Astrocyte (in vitro differentiated cells and primary cell): ENCODE results near the gene ATRNL1.

Experiments
- CTCF ChIP-seq: IDR thresholded peaks from 2 replicates; pipeline ENCODE4 v1.5.1; 2011; ENCODE audit warnings: low read depth, mild to moderate bottlenecking, inconsistent platforms, low read length, moderate library complexity; ENCODE audit not compliant: insufficient read depth
- EZH2 ChIP-seq: IDR thresholded peaks from 2 replicates; pipeline ENCODE4 v1.6.1; 2012; ENCODE audit warnings: mild to moderate bottlenecking, low read length, inconsistent platforms; ENCODE audit not compliant: insufficient read depth

- TF ChIP-seq CTCF (no peak), EZH2 (no peak)
Measured at GRCh38 chr10:115398026-115398425, 304.9 kb downstream of the ATRNL1 start.
